Measurements from ENCODE around the gene CCND1. TPM values are rescaled to one million over a fixed set of nuclear protein-coding genes. Genes with fewer than 3 reads are reported as not detected.

The CCND1 gene
- total and polyA plus RNA-seq, 2 experiments from 2014 or later = 20.1 to 36.5 TPM

DNA sequence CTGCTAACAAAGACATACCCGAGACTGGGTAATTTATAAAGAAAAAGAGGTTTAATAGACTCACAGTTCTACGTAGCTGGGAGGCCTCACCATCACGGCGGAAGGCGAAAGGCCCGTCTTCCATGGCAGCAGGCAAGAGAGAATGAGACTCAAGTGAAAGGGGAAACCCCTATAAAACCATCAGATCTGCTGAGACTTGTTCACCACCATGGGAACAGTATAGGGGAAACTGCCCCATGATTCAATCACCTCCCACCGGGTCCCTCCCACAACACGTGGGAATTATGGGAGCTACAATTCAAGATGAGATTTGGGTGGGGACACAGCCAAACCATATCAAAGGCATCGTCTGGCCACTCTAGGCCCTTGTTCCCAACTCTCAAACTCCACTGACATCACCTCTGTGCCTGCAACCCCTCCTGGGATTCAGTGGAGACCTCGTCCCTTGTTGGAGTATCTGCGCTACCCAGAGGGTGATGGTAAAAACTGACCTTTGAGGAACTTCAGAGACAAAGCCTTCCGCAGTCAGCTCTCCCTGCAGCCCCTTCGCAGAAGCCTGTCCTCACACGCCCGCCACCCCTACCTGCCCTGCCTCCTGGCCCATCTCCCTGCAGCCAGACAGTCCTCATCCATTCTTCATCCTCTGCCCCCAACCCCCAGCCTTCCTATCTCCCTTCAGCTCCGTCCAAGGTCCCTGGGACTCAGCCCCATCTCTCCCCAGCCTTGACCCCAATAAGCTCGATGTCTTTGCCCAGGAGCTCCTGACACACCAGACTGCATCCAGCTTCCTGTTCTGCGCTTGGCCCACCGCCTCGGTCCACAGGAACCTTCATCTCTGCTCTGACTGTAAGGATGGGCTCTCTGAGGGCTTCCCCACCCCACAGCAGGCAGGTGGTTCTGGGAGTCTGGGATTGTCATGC, 15.8 kb downstream of the CCND1 start:
- TF ChIP-seq, protein P1, sequence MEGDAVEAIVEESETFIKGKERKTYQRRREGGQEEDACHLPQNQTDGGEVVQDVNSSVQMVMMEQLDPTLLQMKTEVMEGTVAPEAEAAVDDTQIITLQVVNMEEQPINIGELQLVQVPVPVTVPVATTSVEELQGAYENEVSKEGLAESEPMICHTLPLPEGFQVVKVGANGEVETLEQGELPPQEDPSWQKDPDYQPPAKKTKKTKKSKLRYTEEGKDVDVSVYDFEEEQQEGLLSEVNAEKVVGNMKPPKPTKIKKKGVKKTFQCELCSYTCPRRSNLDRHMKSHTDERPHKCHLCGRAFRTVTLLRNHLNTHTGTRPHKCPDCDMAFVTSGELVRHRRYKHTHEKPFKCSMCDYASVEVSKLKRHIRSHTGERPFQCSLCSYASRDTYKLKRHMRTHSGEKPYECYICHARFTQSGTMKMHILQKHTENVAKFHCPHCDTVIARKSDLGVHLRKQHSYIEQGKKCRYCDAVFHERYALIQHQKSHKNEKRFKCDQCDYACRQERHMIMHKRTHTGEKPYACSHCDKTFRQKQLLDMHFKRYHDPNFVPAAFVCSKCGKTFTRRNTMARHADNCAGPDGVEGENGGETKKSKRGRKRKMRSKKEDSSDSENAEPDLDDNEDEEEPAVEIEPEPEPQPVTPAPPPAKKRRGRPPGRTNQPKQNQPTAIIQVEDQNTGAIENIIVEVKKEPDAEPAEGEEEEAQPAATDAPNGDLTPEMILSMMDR (IDR thresholded peaks at IDR 0.05; ENCODE audit: low read depth, low read length) = no peak
- H3K36me3 ChIP-seq = peaks cover 4% of the 10 kb centered on the region
- peaks cover 11% of the 10 kb centered on the region for H3K4me1 ChIP-seq (ENCODE audit: low read depth)
- H3K9me3 ChIP-seq (ENCODE audit: low read depth) = no peaks in the 10 kb centered on the region
- DNase-seq (ENCODE audit: low read depth in 1 of 2, low spot score in 1 of 2) = no peak
- H3K27me3 ChIP-seq = no peaks in the 10 kb centered on the region
- H3K4me3 ChIP-seq = no peak overlapping the region
- H3K27ac ChIP-seq = peak overlapping the region; percentile 94

DNA sequence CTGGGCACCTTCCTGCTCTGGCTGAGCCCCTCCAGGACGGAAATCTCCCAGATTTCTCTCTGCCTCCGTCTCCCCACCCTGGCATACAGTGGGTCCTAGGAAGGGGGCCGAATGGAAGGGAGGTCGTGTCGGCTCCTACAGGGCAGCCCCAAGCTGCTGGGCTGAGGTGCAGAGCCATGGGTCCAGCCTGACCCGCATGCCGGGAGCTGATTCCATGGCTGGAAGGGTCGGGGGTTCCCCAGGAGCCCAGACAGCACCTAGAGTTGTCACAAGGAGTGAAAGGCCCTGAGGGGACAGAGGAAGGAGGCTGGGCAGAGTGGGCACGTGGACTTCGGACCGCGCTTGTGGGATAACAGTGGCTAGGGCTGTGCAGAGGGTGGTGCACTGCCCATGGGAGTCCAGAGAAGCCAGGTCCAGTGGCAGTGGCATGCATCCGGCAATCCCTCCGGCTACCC, 16.5 kb downstream of the CCND1 start:
- TF ChIP-seq, protein P1 (IDR thresholded peaks at IDR 0.05; ENCODE audit: low read depth, low read length) = no peak

GRCh38 chr11:69657911-69658625, 17.1 kb downstream of the CCND1 start:
- Histone ChIP-seq H3K4me1 (ENCODE audit: low read depth) (peaks cover 11% of the 10 kb centered on the region), H3K4me3 (no peak overlapping the region), H3K27ac (peak overlapping the region; percentile 94), H3K36me3 (no peaks in the 10 kb centered on the region), H3K9me3 (ENCODE audit: low read depth) (no peaks in the 10 kb centered on the region), H3K27me3 (no peaks in the 10 kb centered on the region)
- TF ChIP-seq, protein P1 (IDR thresholded peaks at IDR 0.05; ENCODE audit: low read depth, low read length) = no peak
- peak; percentile 37 to 86 for DNase-seq (ENCODE audit: low read depth in 1 of 2, low spot score in 1 of 2)

More for the DNA sequence above, 16.5 kb downstream of the CCND1 start:
- no peak for DNase-seq (ENCODE audit: low read depth in 1 of 2, low spot score in 1 of 2)
- Histone ChIP-seq H3K36me3 (no peaks in the 10 kb centered on the region), H3K4me1 (ENCODE audit: low read depth) (peaks cover 11% of the 10 kb centered on the region), H3K27ac (peak overlapping the region; percentile 94), H3K9me3 (ENCODE audit: low read depth) (no peaks in the 10 kb centered on the region), H3K4me3 (no peak overlapping the region), H3K27me3 (no peaks in the 10 kb centered on the region)

DNA sequence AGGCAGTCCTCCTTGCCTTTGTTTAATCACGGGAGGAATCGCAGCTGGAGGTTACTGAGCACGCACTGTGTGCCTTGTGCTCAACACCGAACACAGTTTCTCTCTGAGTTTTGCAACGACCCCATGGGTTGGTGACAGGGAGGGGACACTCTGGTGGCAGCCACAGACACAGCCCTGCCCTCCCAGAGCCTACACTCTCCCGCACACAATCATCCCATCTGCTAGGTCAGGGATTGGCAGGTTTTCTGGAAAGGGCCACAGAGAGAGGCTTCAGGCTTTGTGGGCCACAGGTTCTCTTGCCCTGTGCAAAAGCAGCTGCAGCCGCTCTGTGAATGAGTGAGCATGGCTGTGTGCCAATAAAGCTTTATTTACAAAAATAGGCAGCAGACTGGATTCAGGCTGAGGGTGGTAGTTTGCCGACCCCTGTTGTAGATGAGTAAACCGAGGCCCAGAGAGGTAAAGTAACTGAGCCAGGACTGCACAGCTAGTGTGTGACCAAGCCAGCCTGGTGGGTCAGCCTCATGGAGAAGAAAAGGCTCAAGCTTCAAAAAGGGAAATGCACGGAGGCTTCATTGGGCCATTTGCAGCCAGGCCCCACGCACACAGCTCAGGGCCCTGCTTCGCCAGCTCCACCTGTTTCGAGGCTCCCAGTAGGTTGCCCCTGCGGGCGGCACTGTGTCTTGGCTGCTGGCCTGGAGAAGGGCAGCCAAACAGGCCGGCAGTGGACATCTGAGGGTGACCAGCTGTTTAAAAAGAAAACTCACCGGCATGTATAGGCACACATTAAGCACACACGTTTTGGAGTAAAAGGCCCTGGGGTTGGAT, 17.9 kb downstream of the CCND1 start:
- DNase-seq (ENCODE audit: low read depth in 1 of 2, low spot score in 1 of 2) = no peak
- H3K9me3 ChIP-seq (ENCODE audit: low read depth) = no peaks in the 10 kb centered on the region
- TF ChIP-seq, protein P1 (IDR thresholded peaks at IDR 0.05; ENCODE audit: low read depth, low read length) = no peak
- no peak overlapping the region for H3K4me3 ChIP-seq
- H3K36me3 ChIP-seq = no peaks in the 10 kb centered on the region
- peak overlapping the region; percentile 94 for H3K27ac ChIP-seq
- peaks cover 11% of the 10 kb centered on the region for H3K4me1 ChIP-seq (ENCODE audit: low read depth)
- no peaks in the 10 kb centered on the region for H3K27me3 ChIP-seq

DNA sequence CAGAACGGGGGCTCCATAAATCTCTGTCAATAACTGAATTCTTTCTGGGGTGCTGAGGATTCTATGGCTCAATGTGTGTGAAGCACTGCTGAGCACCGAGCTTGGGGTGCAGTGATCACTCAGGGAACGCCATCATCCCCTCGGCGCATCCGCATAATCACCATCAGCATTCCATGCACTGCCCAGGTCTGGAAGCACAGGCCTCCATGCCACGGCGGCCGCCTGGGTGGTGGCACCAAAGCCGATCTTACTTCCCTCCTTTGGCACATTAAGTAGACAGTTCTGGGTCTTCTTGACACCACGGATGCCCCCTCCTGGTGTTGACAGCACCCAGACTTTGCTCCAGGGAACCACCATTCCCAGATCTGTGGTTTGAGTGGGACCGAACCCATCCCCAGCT, 18.6 kb downstream of the CCND1 start:
- Histone ChIP-seq H3K4me1 (ENCODE audit: low read depth) (peaks cover 11% of the 10 kb centered on the region), H3K27ac (no peak overlapping the region), H3K4me3 (no peak overlapping the region), H3K27me3 (no peaks in the 10 kb centered on the region), H3K9me3 (ENCODE audit: low read depth) (no peaks in the 10 kb centered on the region), H3K36me3 (no peaks in the 10 kb centered on the region)
- no peak for DNase-seq (ENCODE audit: low read depth in 1 of 2, low spot score in 1 of 2)
- TF ChIP-seq, protein P1 (IDR thresholded peaks at IDR 0.05; ENCODE audit: low read depth, low read length) = no peak

Data from cardiac muscle cell (in vitro differentiated cells and primary cell).